H1 (cell line): Measurements from ENCODE around the gene GRM4. TPM values are rescaled to one million over a fixed set of nuclear protein-coding genes. Genes with fewer than 3 reads are reported as not detected.

Experiments
- CHD7 ChIP-seq: fragments of 300-600 bp; sonication (generic); IDR thresholded peaks from 2 replicates; pipeline ENCODE4 v1.7.1; 2012; ENCODE audit warnings: low read length, moderate library complexity, mild to moderate bottlenecking, inconsistent platforms; ENCODE audit not compliant: insufficient replicate concordance
- GABPA ChIP-seq: IDR thresholded peaks from 2 replicates; pipeline ENCODE4 v1.6.1; 2011; ENCODE audit warnings: mild to moderate bottlenecking, low read length, moderate library complexity, borderline replicate concordance; ENCODE audit not compliant: insufficient read depth
- JUN ChIP-seq: IDR thresholded peaks from 2 replicates; pipeline ENCODE4 v1.6.1; 2011; ENCODE audit warnings: low read depth, mild to moderate bottlenecking, improper control_type of control experiment, low read length
- POU5F1 ChIP-seq: IDR thresholded peaks from 2 replicates; pipeline ENCODE4 v1.6.1; 2011; ENCODE audit warnings: low read depth, mild to moderate bottlenecking, low read length, moderate library complexity
- SP2 ChIP-seq: IDR thresholded peaks from 2 replicates; pipeline ENCODE4 v1.6.1; 2012; ENCODE audit warnings: mild to moderate bottlenecking, low read length, inconsistent platforms
- SRF ChIP-seq: IDR thresholded peaks from 2 replicates; pipeline ENCODE4 v1.6.1; 2011; ENCODE audit warnings: mild to moderate bottlenecking, low read depth, low read length, moderate library complexity
- polyA plus RNA-seq, 7 experiments: library from polyadenylated mRNA; depleted of rRNA in 3 of 7; stranded (reverse) in 5 of 7; unstranded in 2 of 7; fragments of >200 nt in 5 of 7; fragments of 200-250 nt in 2 of 7; gene quantifications; 1 replicate in 5 of 7; 2 replicates in 1 of 7; 4 replicates in 1 of 7; pipeline versions ENCODE4 v1.2.1 to v1.2.3, GENCODE V29; 2011 to 2013; ENCODE audit warnings: missing spikeins in 2 of 7, mixed read lengths in 2 of 7
- total RNA-seq: library from RNA; stranded (reverse); fragmentation: NEBNext Ultra II Directional; extraction: Animal tissue kit (Norgen Biotek cat#: 25700); gene quantifications from 2 replicates; pipeline ENCODE4 v1.2.1, GENCODE V29; 2021

The GRM4 gene
- total and polyA plus RNA-seq, 2 of the 8 experiments (the other 6 are each of a cell fraction or from before 2014, with no cell fraction given) = 19.6 to 21.5 TPM

GRCh38 chr6:34099878-34100277 is 46.0 kb downstream of the GRM4 start (continued):
- TF ChIP-seq GABPA (no peak), SRF (no peak), POU5F1 (no peak), CHD7 (no peak), JUN (no peak), SP2 (no peak)
